ENCODE results near the gene CCIN.
"Not testable (repeated sequence)": the region's sequence is repeated elsewhere in the genome, so short reads cannot be mapped to it uniquely, and the experiment has no call there.

CCIN gene

GRCh38 chr9:36158122-36158521 lies 11.1 kb upstream of the CCIN start:
- CTCF ChIA-PET = interaction anchor here (1.0 kb wide), 1 partner anchor 9 kb away, joined by 3 read pairs; no protein-coding TSS in a partner anchor
- no peak for DNase-seq (ENCODE audit: low spot score)
- H3K27ac ChIP-seq = no peak overlapping the region
- TF ChIP-seq, protein P1, sequence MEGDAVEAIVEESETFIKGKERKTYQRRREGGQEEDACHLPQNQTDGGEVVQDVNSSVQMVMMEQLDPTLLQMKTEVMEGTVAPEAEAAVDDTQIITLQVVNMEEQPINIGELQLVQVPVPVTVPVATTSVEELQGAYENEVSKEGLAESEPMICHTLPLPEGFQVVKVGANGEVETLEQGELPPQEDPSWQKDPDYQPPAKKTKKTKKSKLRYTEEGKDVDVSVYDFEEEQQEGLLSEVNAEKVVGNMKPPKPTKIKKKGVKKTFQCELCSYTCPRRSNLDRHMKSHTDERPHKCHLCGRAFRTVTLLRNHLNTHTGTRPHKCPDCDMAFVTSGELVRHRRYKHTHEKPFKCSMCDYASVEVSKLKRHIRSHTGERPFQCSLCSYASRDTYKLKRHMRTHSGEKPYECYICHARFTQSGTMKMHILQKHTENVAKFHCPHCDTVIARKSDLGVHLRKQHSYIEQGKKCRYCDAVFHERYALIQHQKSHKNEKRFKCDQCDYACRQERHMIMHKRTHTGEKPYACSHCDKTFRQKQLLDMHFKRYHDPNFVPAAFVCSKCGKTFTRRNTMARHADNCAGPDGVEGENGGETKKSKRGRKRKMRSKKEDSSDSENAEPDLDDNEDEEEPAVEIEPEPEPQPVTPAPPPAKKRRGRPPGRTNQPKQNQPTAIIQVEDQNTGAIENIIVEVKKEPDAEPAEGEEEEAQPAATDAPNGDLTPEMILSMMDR (conservative IDR thresholded peaks at IDR 0.05; ENCODE audit: low read depth) = no peak
- POLR2A ChIA-PET (ENCODE audit: low non-redundant PET) = no interaction called here

- H3K27ac ChIP-seq = no peak overlapping the region
- no peak for DNase-seq (ENCODE audit: low spot score)
- TF ChIP-seq, protein P1 (conservative IDR thresholded peaks at IDR 0.05; ENCODE audit: low read depth) = no peak
- ChIA-PET POLR2A (ENCODE audit: low non-redundant PET) (no interaction called here), CTCF (interaction anchor here (0.7 to 1.0 kb wide), 2 partner anchors 8 to 15 kb away, joined by 3 read pairs; no protein-coding TSS in a partner anchor)
Observed at GRCh38 chr9:36158917-36159316, 10.3 kb upstream of the CCIN start.

DNA sequence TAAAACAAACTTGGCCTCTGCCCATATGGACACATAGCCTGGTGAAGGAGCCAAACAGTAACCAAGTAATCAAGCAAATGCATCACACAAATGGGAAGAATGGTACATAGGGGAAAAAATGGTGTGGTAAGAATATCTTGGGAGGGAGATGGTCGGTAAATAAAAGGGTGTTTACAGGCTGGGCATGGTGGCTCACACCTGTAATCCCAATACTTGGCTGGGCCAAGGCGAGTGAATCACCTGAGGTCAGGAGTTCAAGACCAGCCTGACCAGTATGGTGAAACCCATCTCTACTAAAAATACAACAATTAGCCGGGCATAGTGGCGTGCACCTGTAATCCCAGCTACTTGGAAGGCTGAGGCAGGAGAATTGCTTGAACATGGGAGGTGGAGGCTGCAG lies 9.7 kb upstream of the CCIN start:
- CTCF ChIA-PET = interaction anchor here (0.7 kb wide), 1 partner anchor 14 kb away, joined by 3 read pairs; no protein-coding TSS in a partner anchor
- POLR2A ChIA-PET (ENCODE audit: low non-redundant PET); H3K27ac ChIP-seq; DNase-seq (ENCODE audit: low spot score): not testable (repeated sequence)

GRCh38 chr9:36160126-36160525 lies 9.1 kb upstream of the CCIN start:
- H3K27ac ChIP-seq; CTCF ChIA-PET; POLR2A ChIA-PET (ENCODE audit: low non-redundant PET); DNase-seq (ENCODE audit: low spot score): not testable (repeated sequence)

DNA sequence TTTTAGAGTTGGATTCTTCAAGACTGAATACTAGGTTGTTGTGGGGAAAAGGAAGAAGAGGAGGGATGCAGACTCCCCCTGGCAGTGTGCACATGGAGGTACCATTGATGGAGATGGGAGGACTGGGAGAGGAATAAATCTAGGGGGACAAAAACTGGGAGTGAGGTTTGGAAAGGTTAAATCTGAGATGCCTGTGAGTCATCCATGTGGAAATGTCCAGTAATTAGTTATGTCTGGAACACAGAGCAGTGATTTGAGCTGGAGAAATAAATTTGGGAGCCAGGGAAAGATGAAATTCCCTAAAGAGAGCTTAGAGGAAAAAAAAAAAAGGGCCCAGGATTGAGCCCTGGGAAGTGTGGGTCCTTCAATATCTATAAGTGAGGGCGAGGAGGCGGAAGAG lies 8.0 kb upstream of the CCIN start:
- no peak overlapping the region for H3K27ac ChIP-seq
- CTCF ChIA-PET = interaction anchor here (0.6 to 1.5 kb wide), 2 partner anchors 28 to 207 kb away, joined by 3 to 4 read pairs; no protein-coding TSS in a partner anchor
- DNase-seq (ENCODE audit: low spot score) = no peak
- TF ChIP-seq, protein P1 (conservative IDR thresholded peaks at IDR 0.05; ENCODE audit: low read depth) = no peak
- POLR2A ChIA-PET (ENCODE audit: low non-redundant PET) = no interaction called here

GRCh38 chr9:36162211-36162738 lies 6.9 kb upstream of the CCIN start:
- TF ChIP-seq, protein P1 (conservative IDR thresholded peaks at IDR 0.05; ENCODE audit: low read depth) = no peak
- H3K27ac ChIP-seq = no peak overlapping the region
- ChIA-PET POLR2A (ENCODE audit: low non-redundant PET) (no interaction called here), CTCF (interaction anchor here (1.5 kb wide), 1 partner anchor 208 kb away, joined by 3 read pairs; no protein-coding TSS in a partner anchor)
- DNase-seq (ENCODE audit: low spot score) = no peak

DNA sequence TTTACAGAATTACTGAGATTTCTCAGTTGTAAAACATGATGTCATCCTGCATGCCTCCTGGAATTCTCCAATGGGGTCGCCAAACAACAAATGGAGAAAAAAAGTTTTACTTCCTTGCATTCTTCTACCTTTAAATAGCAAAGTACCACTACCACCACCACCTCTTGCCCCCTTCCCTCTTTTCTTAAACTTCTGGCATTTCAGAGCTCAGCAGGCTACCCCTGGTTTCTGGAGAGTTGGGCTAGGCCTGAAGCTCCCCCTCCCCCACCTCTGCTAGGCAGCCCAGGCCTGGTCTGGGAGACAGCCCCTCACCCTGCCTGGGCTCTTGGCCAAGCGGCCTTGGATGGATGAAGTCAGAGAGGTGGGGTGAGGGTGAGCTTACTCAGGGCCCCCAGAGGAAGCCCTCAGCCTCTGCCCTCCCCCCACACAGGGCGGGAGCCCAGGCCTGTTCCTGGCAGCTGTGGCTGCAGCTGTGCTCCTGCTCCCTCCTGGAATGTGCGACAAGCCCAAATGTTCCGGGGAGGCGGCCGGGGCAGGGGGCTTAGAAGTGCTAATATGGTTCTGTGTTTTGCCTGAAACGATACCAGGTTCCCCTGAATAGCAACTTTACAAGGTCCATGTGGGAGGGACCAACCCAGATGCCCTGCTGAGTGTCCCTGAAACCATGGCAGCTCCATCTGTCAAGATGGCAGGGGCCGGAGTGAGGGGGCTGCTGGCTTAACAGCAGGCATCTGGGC lies 6.0 kb upstream of the CCIN start:
- H3K27ac ChIP-seq = peak overlapping the region; percentile 51
- ChIA-PET CTCF (no interaction called here), POLR2A (ENCODE audit: low non-redundant PET) (no interaction called here)
- TF ChIP-seq, protein P1 (conservative IDR thresholded peaks at IDR 0.05; ENCODE audit: low read depth) = no peak
- no peak for DNase-seq (ENCODE audit: low spot score)
